HG03135 (cell line): ENCODE measurements around the gene ZNF133.
"Not testable (repeated sequence)": the region's sequence is repeated elsewhere in the genome, so short reads cannot be mapped to it uniquely, and the experiment has no call there.

Experiments used
- ATAC-seq: cut with Tn5 transposase; IDR thresholded peaks from one replicate; pipeline ENCODE4 v1.9.1; 2021; ENCODE audit warnings: mild to moderate bottlenecking, moderate library complexity; ENCODE audit not compliant: unreplicated experiment

Gene ZNF133

GRCh38 chr20:18287915-18288748, at the start of gene ZNF133:
ZNF133 (plus strand) TSS chr20:18288527; CDS start chr20:18305687, 17,160 bp downstream.
- peak; percentile 96 for ATAC-seq

DNA sequence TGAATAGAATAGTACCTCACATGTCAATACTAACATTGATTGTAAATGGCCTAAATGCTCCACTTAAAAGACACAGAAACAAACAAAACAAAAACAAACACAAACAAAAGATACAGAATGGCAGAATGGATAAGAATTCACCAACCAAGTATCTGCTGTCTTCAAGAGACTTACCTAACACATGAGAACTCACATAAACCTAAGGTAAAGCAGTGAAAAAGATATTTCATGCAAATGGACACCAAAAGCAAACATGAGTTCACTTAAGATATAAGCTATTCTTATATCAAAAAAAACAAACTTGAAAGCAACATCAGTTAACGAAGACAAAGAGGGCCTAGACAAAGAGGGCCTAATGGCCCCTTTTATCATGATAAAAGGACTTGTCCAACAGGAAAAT, 47.3 kb upstream of the ZNF133 start:
- no peak for ATAC-seq

DNA sequence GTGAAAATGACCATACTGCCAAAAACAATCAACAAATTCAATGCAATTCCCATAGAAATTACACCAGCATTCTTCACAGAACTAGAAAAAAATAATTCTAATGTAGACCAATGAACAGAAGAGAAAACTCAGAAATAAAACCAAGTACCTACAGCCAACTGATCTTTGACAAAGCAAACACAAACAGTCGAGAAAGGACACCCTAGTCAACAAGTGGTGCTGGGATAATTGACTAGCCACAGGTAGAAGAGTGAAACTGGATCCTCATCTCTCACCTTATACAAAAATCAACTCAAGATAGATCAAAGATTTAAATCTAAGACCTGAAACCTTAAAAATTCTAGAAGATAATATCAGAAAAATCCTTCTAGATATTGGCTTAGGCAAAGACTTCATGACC, 44.5 kb upstream of the ZNF133 start:
- no peak for ATAC-seq

DNA sequence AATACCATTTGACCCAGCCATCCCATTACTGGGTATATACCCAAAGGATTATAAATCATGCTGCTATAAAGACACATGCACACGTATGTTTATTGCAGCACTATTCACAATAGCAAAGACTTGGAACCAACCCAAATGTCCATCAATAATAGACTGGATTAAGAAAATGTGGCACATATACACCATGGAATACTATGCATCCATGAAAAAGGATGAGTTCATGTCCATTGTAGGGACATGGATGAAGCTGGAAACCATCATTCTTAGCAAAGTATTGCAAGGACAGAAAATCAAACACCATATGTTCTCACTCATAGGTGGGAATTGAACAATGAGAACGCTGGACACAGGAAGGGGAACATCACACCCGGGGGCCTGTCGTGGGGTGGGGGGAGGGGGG, 39.8 kb upstream of the ZNF133 start:
- ATAC-seq, result not testable (repeated sequence)

GRCh38 chr20:18250217-18250616, 38.1 kb upstream of the ZNF133 start:
- ATAC-seq, result no peak

- ATAC-seq, result no peak
Observed at GRCh38 chr20:18252597-18253451, 35.5 kb upstream of the ZNF133 start.

DNA sequence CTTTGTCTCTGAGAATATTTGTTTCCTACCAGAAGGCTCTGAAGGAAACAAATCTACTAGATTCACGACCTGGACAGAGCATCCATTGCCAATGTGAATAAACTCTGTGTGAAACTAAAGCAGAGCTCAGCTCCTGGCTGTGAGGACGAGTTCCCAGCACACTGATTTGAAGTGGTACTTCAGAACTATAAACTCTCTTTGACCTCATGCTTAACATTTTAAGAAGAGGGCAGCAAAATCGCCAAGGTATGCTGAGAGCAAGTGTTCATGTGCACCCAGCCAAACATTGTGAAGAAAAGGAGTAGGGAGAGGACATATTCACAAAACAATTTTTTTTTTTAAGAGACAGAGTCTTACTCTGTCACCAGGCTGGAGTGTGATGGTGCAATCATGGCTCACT, 33.7 kb upstream of the ZNF133 start:
- ATAC-seq, result no peak

DNA sequence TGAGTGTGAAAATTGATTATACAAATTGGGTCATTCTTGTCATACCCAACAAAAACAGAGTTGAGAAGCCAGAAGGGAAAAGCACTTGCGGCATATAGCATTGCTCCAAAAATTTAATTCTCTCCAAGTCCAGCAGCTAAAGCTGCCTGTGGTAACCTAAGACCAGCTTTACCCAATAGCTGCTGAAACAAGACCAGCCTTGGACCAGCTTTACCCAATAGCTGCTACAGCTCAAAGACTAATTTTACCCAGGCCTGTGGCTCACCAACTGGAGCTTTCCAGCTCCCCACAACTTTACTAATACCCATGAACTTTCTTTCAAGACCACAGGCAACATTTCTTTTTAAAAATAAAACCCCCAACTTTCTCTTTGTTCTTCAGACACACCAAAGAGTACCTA, 32.8 kb upstream of the ZNF133 start:
- no peak for ATAC-seq

DNA sequence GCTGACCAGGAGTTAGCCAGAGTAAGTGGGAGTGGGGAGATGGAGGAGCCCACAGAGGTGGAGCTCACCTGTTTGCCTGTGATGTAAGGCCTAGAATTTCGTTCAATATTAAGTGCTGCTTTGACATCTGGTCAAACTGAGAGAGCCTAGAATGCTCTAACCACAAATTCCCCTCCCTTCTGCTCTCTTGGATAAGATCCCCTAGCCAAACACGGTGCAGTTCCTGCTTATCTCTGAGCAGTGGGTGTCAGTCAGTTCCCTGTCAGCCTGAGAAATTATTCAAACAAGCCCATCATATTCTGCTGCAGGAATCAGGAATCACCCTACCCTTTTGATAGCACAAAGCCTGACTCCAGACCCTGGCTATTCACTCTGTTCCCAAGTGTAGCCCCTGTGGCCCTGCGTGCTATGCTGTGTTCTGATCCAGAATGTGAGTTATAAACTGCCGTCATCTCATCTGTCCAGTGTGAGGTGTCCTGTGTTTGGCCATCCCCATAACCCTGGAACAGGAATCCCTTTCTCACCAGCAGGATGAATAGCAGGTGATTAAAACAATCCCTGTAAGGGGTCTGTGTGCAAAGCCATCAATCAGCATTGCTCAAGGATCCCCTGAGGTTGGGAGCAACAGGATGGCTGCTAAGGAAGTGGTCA, 31.8 kb upstream of the ZNF133 start:
- no peak for ATAC-seq

GRCh38 chr20:18258126-18258860, 30.0 kb upstream of the ZNF133 start:
- ATAC-seq, result no peak

DNA sequence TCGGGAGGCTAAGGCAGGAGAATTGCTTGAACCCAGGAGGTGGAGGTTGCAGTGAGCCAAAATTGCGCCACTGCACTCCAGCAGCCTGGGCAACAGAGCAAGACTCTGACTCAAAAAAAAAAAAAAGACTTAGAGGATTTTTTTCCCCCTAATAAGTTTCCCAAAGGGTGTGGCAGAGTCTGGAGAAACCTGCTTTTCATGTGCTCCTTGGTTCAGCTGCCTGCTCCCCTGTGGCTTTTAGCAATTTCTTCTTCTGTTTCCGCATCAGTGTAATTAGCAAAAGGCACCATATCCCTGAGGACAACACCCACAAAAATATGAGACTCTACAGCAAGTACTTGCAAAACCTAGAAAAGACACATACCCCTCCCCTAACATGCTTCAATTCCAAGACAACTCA, 28.6 kb upstream of the ZNF133 start:
- ATAC-seq, result no peak

DNA sequence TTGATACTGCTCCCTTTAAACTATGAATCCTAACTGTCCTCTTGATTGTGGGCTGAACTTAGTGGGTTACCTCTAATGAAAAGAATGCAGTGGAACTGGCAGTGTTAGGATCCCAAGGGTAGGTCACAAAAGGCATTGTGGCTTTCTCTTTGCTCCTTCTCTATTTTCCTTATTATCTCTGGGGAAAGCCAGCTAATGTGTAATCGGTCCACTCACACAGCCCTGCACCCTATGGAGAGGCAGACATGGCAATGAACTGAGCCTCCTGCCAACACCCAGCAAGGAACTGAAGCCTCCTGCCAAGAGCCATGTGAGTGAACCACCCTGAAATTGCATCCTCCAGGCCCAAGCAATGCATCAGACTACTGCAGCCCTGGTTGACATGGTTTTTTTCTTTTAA, 24.6 kb upstream of the ZNF133 start:
- ATAC-seq, result no peak

- no peak for ATAC-seq
Observed at GRCh38 chr20:18265441-18265840, 22.9 kb upstream of the ZNF133 start.

DNA sequence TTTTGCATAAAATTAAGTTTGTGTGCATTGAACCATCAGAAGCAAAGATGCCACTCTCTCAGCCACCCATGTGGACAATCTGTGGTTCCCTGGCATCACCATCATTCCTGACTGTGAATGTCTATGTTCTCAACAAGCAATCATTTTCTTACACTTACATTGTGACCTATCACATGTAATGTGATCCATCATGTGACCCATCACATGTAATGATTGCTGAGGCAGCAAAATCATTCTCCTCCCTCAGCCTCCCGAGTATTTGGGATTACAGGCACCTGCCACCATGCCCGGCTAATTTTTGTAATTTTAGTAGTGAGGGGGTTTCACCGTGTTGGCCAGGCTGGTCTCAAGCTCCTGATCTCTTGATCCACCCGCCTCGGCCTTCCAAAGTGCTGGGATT, 22.0 kb upstream of the ZNF133 start:
- no peak for ATAC-seq

DNA sequence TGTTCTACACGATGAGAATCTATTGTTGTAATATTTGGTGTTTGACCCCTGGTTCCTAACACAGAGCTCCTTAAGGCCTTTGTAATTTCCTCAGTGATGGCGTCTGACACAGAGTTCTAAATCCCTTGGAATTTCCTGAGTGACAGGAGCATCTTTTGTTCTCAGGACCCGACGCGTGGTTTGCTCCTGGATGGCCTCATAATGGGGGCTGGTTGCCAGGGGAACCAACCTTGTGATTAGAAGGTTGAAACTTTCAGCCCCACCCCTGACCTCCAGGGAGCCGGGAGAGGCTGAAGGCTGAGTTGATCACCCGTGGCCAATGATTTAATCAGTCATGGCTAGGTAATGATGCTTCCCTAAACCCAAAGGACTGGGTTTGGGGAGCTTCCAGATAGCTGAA, 20.5 kb upstream of the ZNF133 start:
- ATAC-seq, result no peak

- no peak for ATAC-seq
Observed at GRCh38 chr20:18271160-18271559, 17.2 kb upstream of the ZNF133 start.

DNA sequence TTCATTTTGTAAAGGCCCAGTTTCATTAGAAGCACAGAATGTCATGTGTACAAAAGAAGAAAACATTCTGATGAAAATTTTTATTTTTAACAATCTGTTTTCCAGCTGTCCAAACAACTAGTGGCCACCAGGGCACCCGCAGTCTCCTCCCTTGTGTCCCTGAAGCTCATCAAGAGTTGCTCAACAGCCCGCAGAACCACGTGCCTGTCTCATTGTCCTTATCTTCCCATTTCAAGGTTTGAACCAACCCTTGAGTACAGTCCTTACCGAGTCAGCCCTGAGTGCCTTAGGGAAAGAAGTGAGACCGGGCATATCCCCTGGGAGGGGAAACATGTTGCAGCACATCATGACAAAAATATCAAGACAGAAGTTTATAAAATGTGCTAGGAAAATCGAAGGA, 15.9 kb upstream of the ZNF133 start:
- ATAC-seq, result no peak

- ATAC-seq, result no peak
Observed at GRCh38 chr20:18273738-18274137, 14.6 kb upstream of the ZNF133 start.

DNA sequence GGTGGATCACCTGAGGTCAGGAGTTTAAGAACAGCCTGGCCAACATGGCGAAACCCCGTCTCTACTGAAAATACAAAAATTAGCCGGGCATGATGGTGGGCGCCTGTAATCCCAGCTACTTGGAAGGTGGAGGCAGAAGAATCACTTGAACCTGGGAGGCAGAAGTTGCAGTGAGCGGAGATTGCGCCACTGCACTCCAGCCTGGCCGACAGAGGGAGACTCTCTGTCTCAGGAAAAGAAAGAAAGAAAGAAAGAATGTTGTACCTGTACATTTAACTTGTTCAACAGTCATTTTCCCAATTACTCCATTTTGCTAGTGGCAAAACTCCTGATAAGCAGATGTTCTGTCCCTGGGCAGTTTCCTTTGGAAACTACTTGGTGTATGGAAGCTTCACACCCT, 12.4 kb upstream of the ZNF133 start:
- not testable (repeated sequence) for ATAC-seq

DNA sequence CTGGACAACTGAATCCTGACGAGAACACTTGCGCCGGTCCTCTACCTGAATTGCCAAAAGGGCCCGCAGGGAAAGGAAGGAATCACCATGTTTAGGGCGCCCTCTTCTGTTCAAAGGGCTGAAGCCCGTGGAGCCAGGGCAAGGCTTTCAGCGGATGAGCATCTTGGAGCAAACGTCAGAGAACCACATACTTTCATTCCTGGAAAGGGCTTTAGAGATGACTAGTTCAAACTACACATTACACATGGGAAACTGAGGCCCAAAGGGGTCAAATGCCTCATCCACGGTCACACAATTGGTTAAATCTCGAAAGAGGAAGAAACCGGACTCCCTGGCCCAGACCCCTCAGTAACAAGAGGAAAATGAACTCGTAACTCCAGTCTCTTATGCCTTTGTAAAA, 11.5 kb upstream of the ZNF133 start:
- no peak for ATAC-seq

- ATAC-seq, result no peak
Observed at GRCh38 chr20:18279242-18279641, 9.1 kb upstream of the ZNF133 start.
